H1 (cell line): ENCODE measurements around the gene WDR38. TPM values are rescaled to one million over a fixed set of nuclear protein-coding genes. Genes with fewer than 3 reads are reported as not detected.
A peak's percentile ranks its signal among the peaks of the same experiment; 100 is the strongest.

Experiments
- CTCF ChIA-PET: fragments of 300-600 bp; sonication (Branson Sonifier 250); formaldehyde crosslinking; loops from one replicate; lab custom pipeline; 2021; ENCODE audit not compliant: partially characterized antibody; lab: Charles Lee
- POLR2A ChIA-PET: fragments of 300-600 bp; sonication (Branson Sonifier 250); formaldehyde crosslinking; loops from one replicate; lab custom pipeline; 2021; ENCODE audit warnings: inconsistent platforms; ENCODE audit not compliant: partially characterized antibody; lab: Charles Lee
- DNase-seq, 2 experiments: peaks; one replicate each; pipeline versions ENCODE4 v3.0.0 to v3.0.0-alpha.2; 2010 to 2022; ENCODE audit warnings: low spot score in 2 of 2, low read depth in 1 of 2, mixed read lengths in 1 of 2
- FAIRE-seq: peaks from 2 replicates; lab custom pipeline; 2011; peaks lifted over from hg19 to GRCh38; lab: Jason Lieb, UNC
- H2AFZ ChIP-seq: 2 replicates; pipeline ENCODE4 v1.8.1; 2012; ENCODE audit warnings: low read length, inconsistent platforms
- H2AK5ac ChIP-seq: 2 replicates; pipeline ENCODE4 v1.6.1; 2013; ENCODE audit warnings: low read depth, low read length
- H2BK120ac ChIP-seq: replicated peaks from 2 replicates; pipeline ENCODE3; 2013; ENCODE audit warnings: low read depth, low read length, inconsistent platforms
- H2BK12ac ChIP-seq: 2 replicates; pipeline ENCODE4 v1.6.1; 2013; ENCODE audit warnings: low read depth, low read length
- H2BK15ac ChIP-seq: 2 replicates; pipeline ENCODE4 v1.6.1; 2013; ENCODE audit warnings: low read length
- H2BK20ac ChIP-seq: 2 replicates; pipeline ENCODE4 v1.6.1; 2013; ENCODE audit warnings: low read length
- H2BK5ac ChIP-seq: 2 replicates; pipeline ENCODE4 v1.6.1; 2013; ENCODE audit warnings: low read depth, low read length
- H3K14ac ChIP-seq: 2 replicates; pipeline ENCODE4 v1.6.1; 2013; ENCODE audit warnings: inconsistent platforms; ENCODE audit not compliant: insufficient read length
- H3K18ac ChIP-seq: 2 replicates; pipeline ENCODE4 v1.6.1; 2013; ENCODE audit warnings: low read length; ENCODE audit errors: extremely low read depth
- H3K23ac ChIP-seq: 2 replicates; pipeline ENCODE4 v1.6.1; 2013; ENCODE audit warnings: inconsistent platforms; ENCODE audit not compliant: insufficient read length
- H3K23me2 ChIP-seq: 2 replicates; pipeline ENCODE4 v1.6.1; 2013; ENCODE audit warnings: low read depth, low read length
- H3K27ac ChIP-seq: 2 replicates; pipeline ENCODE4 v1.6.1; 2011; ENCODE audit warnings: low read depth, low read length, inconsistent platforms
- H3K27me3 ChIP-seq, 4 experiments: replicated peaks in 1 of 4; 1 replicate in 1 of 4; 2 replicates in 3 of 4; pipeline versions ENCODE4 v1.6.1 to v1.8.1; 2011 to 2013; ENCODE audit warnings: low read length in 3 of 4, mild to moderate bottlenecking in 3 of 4, inconsistent platforms in 2 of 4, mixed read lengths in 2 of 4, moderate library complexity in 1 of 4; ENCODE audit not compliant: control insufficient read depth in 3 of 4, insufficient read depth in 3 of 4; ENCODE audit errors: extremely low read depth in 1 of 4
- H3K36me3 ChIP-seq, 4 experiments: 2 replicates each; pipeline versions ENCODE4 v1.6.1 to v1.8.1; 2011 to 2013; ENCODE audit warnings: mild to moderate bottlenecking in 4 of 4, low read length in 3 of 4, moderate library complexity in 2 of 4, control low read depth in 1 of 4, inconsistent platforms in 1 of 4; ENCODE audit not compliant: insufficient read depth in 4 of 4, control insufficient read depth in 2 of 4
- H3K4ac ChIP-seq: replicated peaks from 2 replicates; pipeline ENCODE3; 2013; ENCODE audit warnings: low read length, low read depth, mixed read lengths, inconsistent platforms; ENCODE audit not compliant: insufficient read length
- H3K4me1 ChIP-seq, 4 experiments: replicated peaks in 1 of 4; 1 replicate in 1 of 4; 2 replicates in 3 of 4; pipeline versions ENCODE4 v1.6.1 to v1.8.1; 2011 to 2013; ENCODE audit warnings: low read length in 3 of 4, inconsistent platforms in 2 of 4, mixed read lengths in 1 of 4; ENCODE audit not compliant: insufficient read depth in 4 of 4, control insufficient read depth in 3 of 4
- H3K4me2 ChIP-seq, 2 experiments: 2 replicates each; pipeline versions ENCODE4 v1.6.1 to v1.8.1; 2011 to 2013; ENCODE audit warnings: low read depth in 2 of 2, low read length in 2 of 2, control low read depth in 1 of 2, inconsistent platforms in 1 of 2, mild to moderate bottlenecking in 1 of 2; ENCODE audit not compliant: insufficient read depth in 1 of 2
- H3K4me3 ChIP-seq, 4 experiments: fragments of 200-600, 300-600 bp in 1 of 4; sonication (generic), shearing (Covaris generic), sonication (Bioruptor Twin) in 1 of 4; 2 replicates each; pipeline versions ENCODE4 v1.5.1 to v1.8.1; 2011 to 2016; ENCODE audit warnings: low read length in 4 of 4, low read depth in 3 of 4, control low read depth in 2 of 4, inconsistent platforms in 2 of 4, mild to moderate bottlenecking in 2 of 4, mixed read lengths in 1 of 4, moderate library complexity in 1 of 4; ENCODE audit not compliant: insufficient read depth in 2 of 4; ENCODE audit errors: extremely low read depth in 1 of 4
- H3K56ac ChIP-seq: replicated peaks from 2 replicates; pipeline ENCODE3; 2013; ENCODE audit warnings: low read depth, mild to moderate bottlenecking, mixed read lengths, low read length, inconsistent platforms; ENCODE audit not compliant: insufficient read length
- H3K79me1 ChIP-seq: 2 replicates; pipeline ENCODE4 v1.6.1; 2013; ENCODE audit warnings: low read depth, low read length, control low read depth
- H3K79me2 ChIP-seq, 2 experiments: 2 replicates each; pipeline versions ENCODE4 v1.6.1 to v1.8.1; 2012 to 2013; ENCODE audit warnings: low read length in 2 of 2, mild to moderate bottlenecking in 2 of 2, inconsistent platforms in 1 of 2; ENCODE audit not compliant: insufficient read depth in 2 of 2, control insufficient read depth in 1 of 2
- H3K9ac ChIP-seq, 4 experiments: replicated peaks in 1 of 4; 1 replicate in 1 of 4; 2 replicates in 3 of 4; pipeline versions ENCODE4 v1.6.1 to v1.8.1; 2011 to 2013; ENCODE audit warnings: low read depth in 3 of 4, low read length in 3 of 4, control low read depth in 2 of 4, mild to moderate bottlenecking in 2 of 4, moderate library complexity in 2 of 4, inconsistent platforms in 1 of 4; ENCODE audit errors: extremely low read depth in 1 of 4
- H3K9me3 ChIP-seq, 2 experiments: 2 replicates each; pipeline versions ENCODE4 v1.6.1 to v1.8.1; 2012 to 2013; ENCODE audit warnings: mild to moderate bottlenecking in 2 of 2, moderate library complexity in 2 of 2, control low read depth in 1 of 2, inconsistent platforms in 1 of 2, low read depth in 1 of 2, low read length in 1 of 2, mixed read lengths in 1 of 2; ENCODE audit not compliant: insufficient read depth in 2 of 2
- H4K20me1 ChIP-seq, 2 experiments: replicated peaks in 1 of 2; 2 replicates each; pipeline versions ENCODE3 to v1.8.1; 2011 to 2013; ENCODE audit warnings: inconsistent platforms in 2 of 2, low read length in 2 of 2, mild to moderate bottlenecking in 1 of 2; ENCODE audit not compliant: insufficient read depth in 2 of 2, control insufficient read depth in 1 of 2
- H4K5ac ChIP-seq: 2 replicates; pipeline ENCODE4 v1.6.1; 2013; ENCODE audit warnings: low read length, low read depth, mixed read lengths, inconsistent platforms; ENCODE audit not compliant: insufficient read length
- H4K8ac ChIP-seq: 2 replicates; pipeline ENCODE4 v1.8.0; 2013; ENCODE audit warnings: mild to moderate bottlenecking, moderate library complexity, low read length, inconsistent platforms; ENCODE audit not compliant: insufficient read depth; ENCODE audit errors: extremely low read depth
- H4K91ac ChIP-seq: replicated peaks from 2 replicates; pipeline ENCODE3; 2013; ENCODE audit warnings: low read length, mixed read lengths, inconsistent platforms; ENCODE audit not compliant: insufficient read length
- CHD1 ChIP-seq: IDR thresholded peaks from 2 replicates; pipeline ENCODE4 v1.6.1; 2012; ENCODE audit warnings: low read depth, low read length, improper control_type of control experiment
- CTBP2 ChIP-seq: IDR thresholded peaks from 2 replicates; pipeline ENCODE4 v1.7.0; 2011; ENCODE audit warnings: borderline replicate concordance, mild to moderate bottlenecking, moderate library complexity, mixed read lengths, low read length; ENCODE audit not compliant: insufficient read depth, insufficient read length
- EGR1 ChIP-seq: IDR thresholded peaks from 2 replicates; pipeline ENCODE4 v1.6.1; 2011; ENCODE audit warnings: low read depth, low read length, borderline replicate concordance
- GABPA ChIP-seq: IDR thresholded peaks from 2 replicates; pipeline ENCODE4 v1.6.1; 2011; ENCODE audit warnings: mild to moderate bottlenecking, low read length, moderate library complexity, borderline replicate concordance; ENCODE audit not compliant: insufficient read depth
- POU5F1 ChIP-seq: IDR thresholded peaks from 2 replicates; pipeline ENCODE4 v1.6.1; 2011; ENCODE audit warnings: low read depth, mild to moderate bottlenecking, low read length, moderate library complexity
- SP1 ChIP-seq: IDR thresholded peaks from 2 replicates; pipeline ENCODE4 v1.6.1; 2011; ENCODE audit warnings: low read depth, low read length
- SRF ChIP-seq: IDR thresholded peaks from 2 replicates; pipeline ENCODE4 v1.6.1; 2011; ENCODE audit warnings: mild to moderate bottlenecking, low read depth, low read length, moderate library complexity
- TAF7 ChIP-seq: optimal IDR thresholded peaks from 2 replicates; pipeline ENCODE3; 2011; ENCODE audit warnings: low read depth, mild to moderate bottlenecking, inconsistent platforms, low read length, moderate library complexity, borderline replicate concordance
- USF2 ChIP-seq: IDR thresholded peaks from 2 replicates; pipeline ENCODE4 v1.6.1; 2011; ENCODE audit warnings: low read length, improper control_type of control experiment
- YY1 ChIP-seq: IDR thresholded peaks from 2 replicates; pipeline ENCODE4 v1.6.1; 2011; ENCODE audit warnings: low read depth, mild to moderate bottlenecking, low read length
- ZNF274 ChIP-seq: IDR thresholded peaks from 2 replicates; pipeline ENCODE4 v1.7.0; 2012; ENCODE audit warnings: low read length, borderline replicate concordance; ENCODE audit errors: extremely low read depth
- WGBS, 2 experiments: shearing (Covaris generic) in 1 of 2; methylation state at CpG; one replicate each; pipeline versions ENCODE4 v1.1.6 to v1.1.7; 2013 to 2015; ENCODE audit warnings: low lambda C conversion rate in 2 of 2, mixed read lengths in 2 of 2, inconsistent platforms in 1 of 2, low coverage in 1 of 2, missing lambda C conversion rate in 1 of 2; ENCODE audit not compliant: insufficient replicate concordance in 2 of 2, insufficient coverage in 1 of 2, insufficient read length in 1 of 2; ENCODE audit errors: extremely low coverage in 1 of 2, missing lambda C conversion rate in 1 of 2; 5-methylcytosine and 5-hydroxymethylcytosine counted together
- polyA plus RNA-seq, 7 experiments: library from polyadenylated mRNA; depleted of rRNA in 3 of 7; stranded (reverse) in 5 of 7; unstranded in 2 of 7; fragments of >200 nt in 5 of 7; fragments of 200-250 nt in 2 of 7; gene quantifications; 1 replicate in 5 of 7; 2 replicates in 1 of 7; 4 replicates in 1 of 7; pipeline versions ENCODE4 v1.2.1 to v1.2.3, GENCODE V29; 2011 to 2013; ENCODE audit warnings: missing spikeins in 2 of 7, mixed read lengths in 2 of 7
- total RNA-seq: library from RNA; stranded (reverse); fragmentation: NEBNext Ultra II Directional; extraction: Animal tissue kit (Norgen Biotek cat#: 25700); gene quantifications from 2 replicates; pipeline ENCODE4 v1.2.1, GENCODE V29; 2021

The WDR38 gene
- total and polyA plus RNA-seq, 2 of the 8 experiments (the other 6 are each of a cell fraction or from before 2014, with no cell fraction given): not detected

GRCh38 chr9:124852121-124852828, 985 bp upstream of the WDR38 start:
- Histone ChIP-seq H3K27me3 (no peaks in the 10 kb centered on the region), H2AK5ac (no peak overlapping the region), H3K9ac (no peak overlapping the region), H3K36me3 (peaks cover 2 to 7% (median 3%) of the 10 kb centered on the region in 4 experiments; a peak in 6 of 8 replicates), H2BK120ac (no peak overlapping the region), H3K79me2 (no peaks in the 10 kb centered on the region), H2BK15ac (no peak overlapping the region), H3K56ac (no peak overlapping the region), H2BK20ac (0 out of 2 replicates have a peak overlapping the region, but pooled peaks have one; percentile 80), H3K9me3 (no peaks in the 10 kb centered on the region), H4K20me1 (peaks cover 7 to 11% of the 10 kb centered on the region in 2 experiments), H4K91ac (no peak overlapping the region), H4K5ac (no peak overlapping the region), H3K4me2 (peak overlapping the region; percentile 4 to 88; a peak in 2 of 4 replicates), H2AFZ (no peak overlapping the region), H3K27ac (no peak overlapping the region), H4K8ac (no peak overlapping the region), H3K4me3 (peak overlapping the region in 3 of 4 experiments; percentile 43 to 61 (median 54); a peak in 4 of 8 replicates), H3K23me2 (no peaks in the 10 kb centered on the region; the same call in 1 of the 2 replicates), H3K23ac (no peak overlapping the region), H2BK5ac (no peak overlapping the region; the same call in 1 of the 2 replicates), H3K4me1 (0 out of 7 replicates have a peak, but pooled peaks cover 0 to 3% (median under 1%) of the 10 kb centered on the region in 4 experiments), H3K18ac (no peak overlapping the region), H3K14ac (no peak overlapping the region), H3K4ac (no peak overlapping the region), H3K79me1 (no peaks in the 10 kb centered on the region), H2BK12ac (peak overlapping the region; percentile 50; the same call in 1 of the 2 replicates)
- WGBS, 2 experiments: 88% methylated on average over 13 of the region's 13 CpGs; no CpG with 5 or more reads in 1 of the 2 experiments
- ChIA-PET CTCF (interaction anchor here (0.6 to 42.1 kb wide), 44 partner anchors 10 to 502 kb away, joined by 3 to 1529 read pairs (median 6); partner anchors contain the start of genes ARPC5L, NR6A1, OLFML2A and RPL35), POLR2A (interaction anchor here (0.7 to 25.5 kb wide), 10 partner anchors 9 to 78 kb away, joined by 4 to 573 read pairs (median 4); partner anchors contain the start of genes ARPC5L, NR6A1, OLFML2A and RPL35)
- FAIRE-seq: no peak
- no peak for DNase-seq
- TF ChIP-seq CHD1: no peak
- TF ChIP-seq SRF: no peak
- no peak for TF ChIP-seq POU5F1
- no peak for TF ChIP-seq GABPA
- no peak for TF ChIP-seq SP1
- no peak for TF ChIP-seq YY1
- no peak for TF ChIP-seq EGR1
- TF ChIP-seq TAF7: no peak
- no peak for TF ChIP-seq USF2
- no peak for TF ChIP-seq CTBP2
- no peak for TF ChIP-seq ZNF274
